ENCODE measurements around the gene IRX4. TPM values are rescaled to one million over a fixed set of nuclear protein-coding genes. Genes with fewer than 3 reads are reported as not detected.

IRX4 gene
- total RNA-seq, 2 donors from 2014 or later, result not detected

- H3K4me1 ChIP-seq (ENCODE audit: control insufficient read depth in 1 of 2, low read depth in 2 of 2), result no peaks in the 10 kb centered on the region
- TF ChIP-seq, protein P1, sequence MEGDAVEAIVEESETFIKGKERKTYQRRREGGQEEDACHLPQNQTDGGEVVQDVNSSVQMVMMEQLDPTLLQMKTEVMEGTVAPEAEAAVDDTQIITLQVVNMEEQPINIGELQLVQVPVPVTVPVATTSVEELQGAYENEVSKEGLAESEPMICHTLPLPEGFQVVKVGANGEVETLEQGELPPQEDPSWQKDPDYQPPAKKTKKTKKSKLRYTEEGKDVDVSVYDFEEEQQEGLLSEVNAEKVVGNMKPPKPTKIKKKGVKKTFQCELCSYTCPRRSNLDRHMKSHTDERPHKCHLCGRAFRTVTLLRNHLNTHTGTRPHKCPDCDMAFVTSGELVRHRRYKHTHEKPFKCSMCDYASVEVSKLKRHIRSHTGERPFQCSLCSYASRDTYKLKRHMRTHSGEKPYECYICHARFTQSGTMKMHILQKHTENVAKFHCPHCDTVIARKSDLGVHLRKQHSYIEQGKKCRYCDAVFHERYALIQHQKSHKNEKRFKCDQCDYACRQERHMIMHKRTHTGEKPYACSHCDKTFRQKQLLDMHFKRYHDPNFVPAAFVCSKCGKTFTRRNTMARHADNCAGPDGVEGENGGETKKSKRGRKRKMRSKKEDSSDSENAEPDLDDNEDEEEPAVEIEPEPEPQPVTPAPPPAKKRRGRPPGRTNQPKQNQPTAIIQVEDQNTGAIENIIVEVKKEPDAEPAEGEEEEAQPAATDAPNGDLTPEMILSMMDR (IDR thresholded peaks at IDR 0.05), result no peak
- no peak overlapping the region for H3K27ac ChIP-seq
- ATAC-seq (ENCODE audit: insufficient number of reproducible peaks, low FRiP score, low read depth), result no peak
- no peak overlapping the region for H3K4me3 ChIP-seq
- no peaks in the 10 kb centered on the region for H3K27me3 ChIP-seq (replicated peaks; ENCODE audit: insufficient read depth)
- H3K36me3 ChIP-seq, result no peaks in the 10 kb centered on the region
- H3K9me3 ChIP-seq, result no peaks in the 10 kb centered on the region
- no peak for DNase-seq (ENCODE audit: low spot score)
These were observed 46.4 kb downstream of the IRX4 start for GRCh38 chr5:1836176-1836890.

DNA sequence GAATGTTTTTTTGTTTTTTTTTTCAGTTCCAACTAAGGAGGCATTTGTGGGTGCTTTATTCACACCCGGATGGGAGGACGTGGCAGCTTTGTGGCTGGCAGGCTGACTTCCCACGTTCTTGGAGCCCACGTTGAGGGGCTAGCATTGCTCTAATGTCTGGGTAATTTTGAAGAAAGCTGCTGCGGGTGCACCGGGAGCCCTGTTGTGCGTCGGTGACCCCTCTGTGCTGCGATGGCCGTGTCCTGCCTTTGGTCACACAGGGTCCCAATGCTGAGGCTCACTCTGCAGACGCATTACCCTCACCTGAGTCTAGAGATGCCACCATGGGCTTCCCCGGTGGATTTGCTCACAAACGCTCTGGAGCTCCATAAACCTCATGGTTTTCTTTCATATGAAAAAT is 47.3 kb downstream of the IRX4 start:
- H3K4me3 ChIP-seq, result no peak overlapping the region
- DNase-seq (ENCODE audit: low spot score) (no peak), ATAC-seq (ENCODE audit: insufficient number of reproducible peaks, low FRiP score, low read depth) (no peak)
- H3K36me3 ChIP-seq, result no peaks in the 10 kb centered on the region
- H3K27me3 ChIP-seq (replicated peaks; ENCODE audit: insufficient read depth), result no peaks in the 10 kb centered on the region
- H3K9me3 ChIP-seq, result no peaks in the 10 kb centered on the region
- no peak overlapping the region for H3K27ac ChIP-seq
- TF ChIP-seq, protein P1 (IDR thresholded peaks at IDR 0.05), result no peak
- H3K4me1 ChIP-seq (ENCODE audit: control insufficient read depth in 1 of 2, low read depth in 2 of 2), result no peaks in the 10 kb centered on the region

GRCh38 chr5:1834721-1835429 is 47.9 kb downstream of the IRX4 start:
- DNase-seq (ENCODE audit: low spot score) (no peak), ATAC-seq (ENCODE audit: insufficient number of reproducible peaks, low FRiP score, low read depth) (no peak)
- Histone ChIP-seq H3K4me3 (no peak overlapping the region), H3K36me3 (no peaks in the 10 kb centered on the region), H3K4me1 (ENCODE audit: control insufficient read depth in 1 of 2, low read depth in 2 of 2) (no peaks in the 10 kb centered on the region), H3K27me3 (replicated peaks; ENCODE audit: insufficient read depth) (no peaks in the 10 kb centered on the region), H3K9me3 (no peaks in the 10 kb centered on the region), H3K27ac (no peak overlapping the region)
- TF ChIP-seq, protein P1 (IDR thresholded peaks at IDR 0.05), result no peak

DNA sequence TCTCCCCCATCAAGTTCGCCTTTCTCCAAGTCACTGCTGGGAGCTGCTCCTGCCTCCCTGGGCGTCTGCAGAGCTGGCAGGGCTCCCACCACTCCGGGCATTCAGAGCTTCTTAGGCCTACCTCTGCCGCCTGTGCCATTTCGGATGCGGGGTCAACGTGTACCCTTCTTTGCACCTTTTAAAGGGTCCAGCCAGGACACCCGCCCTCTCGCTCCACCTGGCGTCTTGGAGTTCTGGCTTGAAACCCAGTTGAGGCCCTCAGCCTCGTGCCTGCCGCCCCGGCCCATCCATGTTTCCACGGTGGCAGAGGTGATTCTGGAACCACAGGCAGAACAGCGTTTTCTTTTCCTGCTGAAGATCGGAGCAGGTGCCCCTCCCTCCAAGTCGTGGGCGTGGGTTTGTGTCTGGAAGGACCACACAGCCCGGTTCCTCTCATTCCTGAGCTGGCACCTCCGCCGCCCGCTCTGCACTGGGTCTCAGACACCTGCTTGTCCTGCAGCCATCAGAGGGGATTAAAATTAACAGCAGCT is 48.6 kb downstream of the IRX4 start:
- DNase-seq (ENCODE audit: low spot score) (no peak), ATAC-seq (ENCODE audit: insufficient number of reproducible peaks, low FRiP score, low read depth) (no peak)
- no peaks in the 10 kb centered on the region for H3K4me1 ChIP-seq (ENCODE audit: control insufficient read depth in 1 of 2, low read depth in 2 of 2)
- TF ChIP-seq, protein P1 (IDR thresholded peaks at IDR 0.05), result no peak
- H3K36me3 ChIP-seq, result no peaks in the 10 kb centered on the region
- H3K27ac ChIP-seq, result no peak overlapping the region
- no peaks in the 10 kb centered on the region for H3K27me3 ChIP-seq (replicated peaks; ENCODE audit: insufficient read depth)
- no peaks in the 10 kb centered on the region for H3K9me3 ChIP-seq
- no peak overlapping the region for H3K4me3 ChIP-seq

DNA sequence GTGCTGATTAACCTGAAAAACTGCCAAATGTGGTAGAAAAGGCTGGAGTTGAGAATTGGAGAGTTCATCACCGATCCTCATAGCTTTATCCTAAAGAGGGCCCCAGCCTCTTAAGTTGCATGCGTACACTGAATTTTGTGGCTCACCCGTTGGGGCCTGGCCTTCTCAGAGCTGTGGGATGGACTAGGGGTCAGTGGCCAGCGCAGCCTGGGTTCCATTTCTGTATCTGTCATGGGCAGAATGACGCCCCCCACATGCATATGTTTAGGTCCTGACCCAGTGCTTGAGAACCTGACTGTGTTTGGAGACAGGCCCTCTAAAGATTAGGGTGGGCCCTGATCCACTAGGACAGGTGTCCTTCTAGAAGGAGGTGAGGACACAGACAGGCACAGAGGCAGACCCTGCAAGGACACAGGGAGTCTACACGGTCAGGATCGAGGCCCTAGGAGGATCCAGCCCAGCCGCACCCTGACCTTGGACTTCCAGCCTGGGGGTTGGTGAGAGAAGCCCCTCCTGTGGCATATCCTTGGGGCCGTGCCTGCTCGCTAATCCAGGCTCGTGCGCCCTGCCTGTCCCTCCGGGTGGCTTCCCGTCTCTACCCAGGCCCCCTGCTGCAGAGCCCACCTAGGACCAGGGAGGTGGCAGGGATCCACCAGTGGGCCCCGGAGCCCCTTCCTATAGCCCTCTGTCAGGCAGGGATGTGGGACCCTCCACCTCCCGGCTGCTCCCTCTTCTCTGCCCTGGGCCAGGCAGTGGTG is 49.3 kb downstream of the IRX4 start:
- H3K4me1 ChIP-seq (ENCODE audit: control insufficient read depth in 1 of 2, low read depth in 2 of 2), result no peaks in the 10 kb centered on the region
- H3K36me3 ChIP-seq, result no peaks in the 10 kb centered on the region
- H3K27ac ChIP-seq, result no peak overlapping the region
- H3K9me3 ChIP-seq, result no peaks in the 10 kb centered on the region
- TF ChIP-seq, protein P1 (IDR thresholded peaks at IDR 0.05), result no peak
- DNase-seq (ENCODE audit: low spot score) (no peak), ATAC-seq (ENCODE audit: insufficient number of reproducible peaks, low FRiP score, low read depth) (no peak)
- H3K27me3 ChIP-seq (replicated peaks; ENCODE audit: insufficient read depth), result no peaks in the 10 kb centered on the region
- H3K4me3 ChIP-seq, result no peak overlapping the region

All from thoracic aorta (tissue), 2 donors.